Keratinocyte (primary cell): ENCODE data around the gene KCNN4. TPM values are rescaled to one million over a fixed set of nuclear protein-coding genes. Genes with fewer than 3 reads are reported as not detected.
"Not testable (repeated sequence)": the region's sequence is repeated elsewhere in the genome, so short reads cannot be mapped to it uniquely, and the experiment has no call there.

Source experiments
- DNase-seq: peaks from one replicate; pipeline ENCODE4 v3.0.0-alpha.2; 2011; ENCODE audit warnings: low read depth, missing footprints, low spot score
- FAIRE-seq: peaks from 2 replicates; lab custom pipeline; 2011; peaks lifted over from hg19 to GRCh38; lab: Jason Lieb, UNC
- H2AFZ ChIP-seq: 2 replicates; pipeline ENCODE4 v1.6.0; 2012; ENCODE audit warnings: low read length, control low read depth, inconsistent platforms; ENCODE audit not compliant: control insufficient read depth
- H3K27ac ChIP-seq: 2 replicates; pipeline ENCODE4 v1.5.1; 2011; ENCODE audit warnings: low read length; ENCODE audit not compliant: control insufficient read depth, insufficient read depth
- H3K27me3 ChIP-seq: 3 replicates; pipeline ENCODE4 v1.6.0; 2011; ENCODE audit warnings: low read length; ENCODE audit not compliant: control insufficient read depth, insufficient read depth; ENCODE audit errors: extremely low read depth
- H3K36me3 ChIP-seq, 2 experiments: 2 replicates in 1 of 2; 3 replicates in 1 of 2; pipeline ENCODE4 v1.5.1; 2011; ENCODE audit warnings: low read length in 2 of 2, mild to moderate bottlenecking in 1 of 2; ENCODE audit not compliant: control insufficient read depth in 2 of 2, insufficient read depth in 2 of 2; ENCODE audit errors: extremely low read depth in 1 of 2
- H3K4me1 ChIP-seq: 3 replicates; pipeline ENCODE4 v1.5.1; 2011; ENCODE audit warnings: low read length; ENCODE audit not compliant: control insufficient read depth, insufficient read depth; ENCODE audit errors: extremely low read depth
- H3K4me2 ChIP-seq: 3 replicates; pipeline ENCODE4 v1.6.0; 2011; ENCODE audit warnings: low read depth, low read length; ENCODE audit not compliant: control insufficient read depth, insufficient read depth; ENCODE audit errors: extremely low read depth
- H3K4me3 ChIP-seq, 3 experiments: fragments of 200-600 bp in 1 of 3; sonication (generic) in 1 of 3; 2 replicates in 2 of 3; 3 replicates in 1 of 3; pipeline ENCODE4 v1.5.1; 2011 to 2016; ENCODE audit warnings: low read length in 3 of 3, mild to moderate bottlenecking in 3 of 3, control low read depth in 2 of 3, inconsistent platforms in 1 of 3, low read depth in 1 of 3, mixed read lengths in 1 of 3, mixed run types in 1 of 3, moderate library complexity in 1 of 3; ENCODE audit not compliant: control insufficient read depth in 2 of 3, insufficient read depth in 2 of 3; ENCODE audit errors: extremely low read depth in 1 of 3
- H3K79me2 ChIP-seq: 2 replicates; pipeline ENCODE4 v1.6.0; 2012; ENCODE audit warnings: low read length; ENCODE audit not compliant: control insufficient read depth, insufficient read depth
- H3K9ac ChIP-seq: 3 replicates; pipeline ENCODE4 v1.6.0; 2011; ENCODE audit warnings: low read length; ENCODE audit not compliant: control insufficient read depth, insufficient read depth; ENCODE audit errors: extremely low read depth
- H3K9me1 ChIP-seq: 3 replicates; pipeline ENCODE4 v1.6.0; 2011; ENCODE audit warnings: low read length; ENCODE audit not compliant: control insufficient read depth, insufficient read depth; ENCODE audit errors: extremely low read depth
- H3K9me3 ChIP-seq: 2 replicates; pipeline ENCODE4 v1.5.1; 2012; ENCODE audit warnings: low read depth, low read length; ENCODE audit not compliant: control insufficient read depth
- H4K20me1 ChIP-seq: 3 replicates; pipeline ENCODE4 v1.6.0; 2011; ENCODE audit warnings: low read length; ENCODE audit not compliant: control insufficient read depth, insufficient read depth; ENCODE audit errors: extremely low read depth
- EZH2 ChIP-seq: IDR thresholded peaks from one replicate; pipeline ENCODE4 v1.6.1; 2012; ENCODE audit warnings: inconsistent platforms, mild to moderate bottlenecking, low read length, moderate library complexity
- dilution Hi-C: fragments of 300-500 bp; cut with MboI; formaldehyde crosslinking; loops from one replicate; pipeline ENCODE4 v1.7.0; 2020; ENCODE audit warnings: low sequenced_read_pairs; ENCODE audit not compliant: extremely low pct_ligation_motif_present
- polyA plus RNA-seq, 5 experiments: library from polyadenylated mRNA; depleted of rRNA in 3 of 5; stranded (reverse) in 3 of 5; stranded (forward) in 1 of 5; unstranded in 1 of 5; fragments of >200 nt; gene quantifications; 1 replicate in 1 of 5; 2 replicates in 3 of 5; 3 replicates in 1 of 5; pipeline versions ENCODE4 v1.2.1 to v1.2.3, GENCODE V29; 2011 to 2012; ENCODE audit warnings: missing spikeins in 2 of 5, low read depth in 1 of 5, low replicate concordance in 1 of 5
- TF ChIP-seq, protein P1 (sequence below), 3 experiments: IDR thresholded peaks in 1 of 3; conservative IDR thresholded peaks in 1 of 3; optimal IDR thresholded peaks in 1 of 3; 2 replicates in 2 of 3; 3 replicates in 1 of 3; pipeline versions ENCODE3 to v1.5.1; 2011; ENCODE audit warnings: low read length in 3 of 3, mild to moderate bottlenecking in 3 of 3, moderate library complexity in 2 of 3, control low read depth in 1 of 3, inconsistent platforms in 1 of 3; ENCODE audit not compliant: insufficient read depth in 2 of 3; ENCODE audit errors: extremely low read depth in 1 of 3

The KCNN4 gene
- polyA plus RNA-seq, 1 donor (not counting 4 experiments of a cell fraction or from before 2014, with no cell fraction given): 9.8 TPM

DNA sequence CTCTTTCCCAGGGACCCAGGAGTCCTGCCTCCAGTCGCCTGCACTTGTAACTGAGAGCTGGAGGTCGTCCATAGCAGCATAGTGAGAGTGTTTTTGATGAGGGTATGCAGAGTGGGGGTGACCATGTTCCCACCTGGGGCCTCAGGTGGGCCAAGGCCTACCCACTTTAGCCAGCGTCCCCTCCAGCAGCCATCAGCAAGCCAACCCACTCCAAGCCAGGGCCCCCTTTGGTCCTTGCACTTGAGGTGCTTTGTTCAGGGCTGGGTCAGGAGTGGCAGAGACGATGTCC is 14.1 kb downstream of the KCNN4 start:
- Histone ChIP-seq H2AFZ (no peak overlapping the region), H3K9ac (peak overlapping the region; percentile 3), H3K9me1 (no peaks in the 10 kb centered on the region), H3K4me2 (no peak overlapping the region), H3K4me1 (peaks cover 25% of the 10 kb centered on the region), H3K9me3 (no peaks in the 10 kb centered on the region), H3K79me2 (no peaks in the 10 kb centered on the region), H4K20me1 (no peaks in the 10 kb centered on the region), H3K27me3 (no peaks in the 10 kb centered on the region), H3K4me3 (no peak overlapping the region), H3K27ac (peak overlapping the region; percentile 84), H3K36me3 (peaks cover 0 to 4% of the 10 kb centered on the region in 2 experiments)
- no peak for TF ChIP-seq EZH2
- TF ChIP-seq, protein P1, sequence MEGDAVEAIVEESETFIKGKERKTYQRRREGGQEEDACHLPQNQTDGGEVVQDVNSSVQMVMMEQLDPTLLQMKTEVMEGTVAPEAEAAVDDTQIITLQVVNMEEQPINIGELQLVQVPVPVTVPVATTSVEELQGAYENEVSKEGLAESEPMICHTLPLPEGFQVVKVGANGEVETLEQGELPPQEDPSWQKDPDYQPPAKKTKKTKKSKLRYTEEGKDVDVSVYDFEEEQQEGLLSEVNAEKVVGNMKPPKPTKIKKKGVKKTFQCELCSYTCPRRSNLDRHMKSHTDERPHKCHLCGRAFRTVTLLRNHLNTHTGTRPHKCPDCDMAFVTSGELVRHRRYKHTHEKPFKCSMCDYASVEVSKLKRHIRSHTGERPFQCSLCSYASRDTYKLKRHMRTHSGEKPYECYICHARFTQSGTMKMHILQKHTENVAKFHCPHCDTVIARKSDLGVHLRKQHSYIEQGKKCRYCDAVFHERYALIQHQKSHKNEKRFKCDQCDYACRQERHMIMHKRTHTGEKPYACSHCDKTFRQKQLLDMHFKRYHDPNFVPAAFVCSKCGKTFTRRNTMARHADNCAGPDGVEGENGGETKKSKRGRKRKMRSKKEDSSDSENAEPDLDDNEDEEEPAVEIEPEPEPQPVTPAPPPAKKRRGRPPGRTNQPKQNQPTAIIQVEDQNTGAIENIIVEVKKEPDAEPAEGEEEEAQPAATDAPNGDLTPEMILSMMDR (optimal IDR thresholded peaks at IDR 0.05 in 1 of 3, IDR thresholded peaks at IDR 0.05 in 1 of 3, conservative IDR thresholded peaks at IDR 0.05 in 1 of 3; ENCODE audit: extremely low read depth in 1 of 3, insufficient read depth in 2 of 3, low read length in 3 of 3): peak in 1 of 3 experiments; percentile 10
- dilution Hi-C loops: no loop called here
- FAIRE-seq (no peak), DNase-seq (no peak)

DNA sequence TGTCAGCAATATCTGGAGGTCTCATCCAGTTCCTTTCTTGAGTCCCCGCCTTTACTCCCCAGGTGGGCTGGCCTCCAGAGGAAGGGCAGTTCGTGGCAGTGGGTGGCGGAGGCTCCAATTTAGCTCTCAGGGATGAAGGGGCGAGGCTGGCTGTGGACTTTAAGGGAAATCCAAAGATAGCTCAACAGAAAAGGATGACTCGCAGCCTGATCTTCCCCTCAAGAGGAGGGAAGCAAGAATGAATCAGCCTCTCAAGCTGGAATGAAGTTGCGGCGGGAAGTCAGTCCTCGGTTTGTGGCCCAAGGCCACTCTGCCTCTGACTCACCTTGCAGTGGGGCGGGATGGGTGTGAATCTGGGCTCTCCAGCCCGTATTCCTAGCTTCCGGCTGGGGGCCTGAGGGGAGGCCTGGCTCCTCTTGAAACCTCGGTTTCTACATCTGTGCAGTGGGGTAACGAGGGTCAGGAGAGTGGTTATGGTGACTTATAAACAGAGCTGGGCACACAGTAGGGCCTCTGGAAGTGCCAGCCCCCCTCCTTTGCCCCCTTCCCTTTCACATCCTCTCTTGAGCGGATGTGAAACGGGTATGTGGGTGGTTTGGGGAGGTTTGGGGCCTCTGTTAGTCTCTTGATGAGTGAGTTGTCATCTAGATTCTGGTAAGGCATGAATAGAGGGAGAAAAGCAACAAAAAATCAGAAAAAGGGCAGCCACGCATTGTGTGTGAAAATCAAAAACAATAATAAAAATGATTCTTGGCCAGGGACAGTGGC is 15.5 kb downstream of the KCNN4 start:
- TF ChIP-seq, protein P1 (optimal IDR thresholded peaks at IDR 0.05 in 1 of 3, IDR thresholded peaks at IDR 0.05 in 1 of 3, conservative IDR thresholded peaks at IDR 0.05 in 1 of 3; ENCODE audit: extremely low read depth in 1 of 3, insufficient read depth in 2 of 3, low read length in 3 of 3): no peak
- no peak for TF ChIP-seq EZH2
- H2AFZ ChIP-seq: peak overlapping the region; percentile 5
- peaks cover 25% of the 10 kb centered on the region for H3K4me1 ChIP-seq
- DNase-seq (peak; percentile 95), FAIRE-seq (peak; percentile 98)
- H3K9me1 ChIP-seq: no peaks in the 10 kb centered on the region
- no peak overlapping the region for H3K4me3 ChIP-seq
- H4K20me1 ChIP-seq: no peaks in the 10 kb centered on the region
- dilution Hi-C loops: no loop called here
- peak overlapping the region; percentile 84 for H3K27ac ChIP-seq
- H3K36me3 ChIP-seq: peaks cover 0 to 4% of the 10 kb centered on the region in 2 experiments
- H3K27me3 ChIP-seq: no peaks in the 10 kb centered on the region
- peak overlapping the region; percentile 65 for H3K9ac ChIP-seq
- peak overlapping the region; percentile 67 for H3K4me2 ChIP-seq
- H3K9me3 ChIP-seq: no peaks in the 10 kb centered on the region
- no peaks in the 10 kb centered on the region for H3K79me2 ChIP-seq

DNA sequence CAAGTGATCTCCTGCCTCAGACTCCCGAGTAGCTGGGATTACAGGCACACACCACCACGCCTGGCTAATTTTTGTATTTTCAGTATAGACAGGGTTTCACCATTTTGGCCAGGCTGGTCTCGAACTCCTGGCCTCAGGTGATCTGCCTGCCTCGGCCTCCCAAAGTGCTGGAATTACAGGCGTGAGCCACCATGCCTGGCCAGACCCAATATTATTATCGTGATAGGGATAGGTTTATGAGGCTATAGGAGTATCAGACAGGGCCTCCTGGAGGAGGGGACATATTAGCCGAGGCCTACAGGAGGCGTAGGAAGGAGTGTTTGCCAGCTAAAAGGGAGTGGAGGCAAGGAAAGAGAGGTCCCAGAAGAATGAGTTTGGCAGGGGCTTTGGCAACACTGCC is 16.1 kb downstream of the KCNN4 start:
- H3K4me3 ChIP-seq, H3K9me3 ChIP-seq, H4K20me1 ChIP-seq, H3K79me2 ChIP-seq, H3K36me3 ChIP-seq, dilution Hi-C loops, H3K9me1 ChIP-seq, DNase-seq, H3K27me3 ChIP-seq, FAIRE-seq: not testable (repeated sequence)
- Histone ChIP-seq H3K27ac (peak overlapping the region; percentile 84), H3K9ac (peak overlapping the region; percentile 65), H2AFZ (peak overlapping the region; percentile 5), H3K4me2 (peak overlapping the region; percentile 67), H3K4me1 (peaks cover 25% of the 10 kb centered on the region)
